ENCODE results near the gene LILRB5.

DNA sequence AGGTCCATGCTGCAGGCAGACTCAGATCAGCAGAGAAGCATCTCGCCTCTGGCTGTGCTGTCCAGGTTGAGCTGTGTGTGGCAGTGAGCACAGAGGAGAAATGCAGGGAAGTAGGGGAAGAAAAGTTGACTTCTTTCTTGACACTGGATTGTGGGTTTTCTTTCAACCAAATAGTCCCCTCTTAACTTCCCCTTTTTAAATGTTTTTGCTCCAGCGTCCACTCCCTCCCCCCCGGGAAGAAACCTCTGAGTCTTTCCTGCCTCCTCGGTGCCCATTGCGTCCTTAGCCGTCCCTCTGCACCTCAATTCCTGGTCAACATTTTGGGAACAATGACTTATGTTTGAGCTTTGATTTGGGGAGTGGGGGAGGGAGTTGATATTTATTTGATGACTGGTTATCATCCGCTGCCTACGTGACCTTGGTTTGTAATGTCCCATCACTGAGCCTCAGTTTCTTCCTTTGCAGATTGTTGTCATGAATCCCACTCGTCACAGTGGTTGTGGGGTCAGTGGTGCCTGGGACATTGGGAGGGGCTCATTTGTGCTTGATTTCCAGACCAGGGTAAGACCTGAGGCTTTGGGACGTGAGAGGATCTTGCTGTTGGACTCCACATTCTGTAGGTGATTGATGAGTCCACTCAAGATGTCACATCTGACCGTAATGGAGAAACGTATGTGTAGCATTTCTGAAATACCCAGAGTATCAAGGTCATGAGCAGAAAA is 24.1 kb upstream of the LILRB5 start, which contains the start of gene LILRB2:
- TF ChIP-seq, protein P1, sequence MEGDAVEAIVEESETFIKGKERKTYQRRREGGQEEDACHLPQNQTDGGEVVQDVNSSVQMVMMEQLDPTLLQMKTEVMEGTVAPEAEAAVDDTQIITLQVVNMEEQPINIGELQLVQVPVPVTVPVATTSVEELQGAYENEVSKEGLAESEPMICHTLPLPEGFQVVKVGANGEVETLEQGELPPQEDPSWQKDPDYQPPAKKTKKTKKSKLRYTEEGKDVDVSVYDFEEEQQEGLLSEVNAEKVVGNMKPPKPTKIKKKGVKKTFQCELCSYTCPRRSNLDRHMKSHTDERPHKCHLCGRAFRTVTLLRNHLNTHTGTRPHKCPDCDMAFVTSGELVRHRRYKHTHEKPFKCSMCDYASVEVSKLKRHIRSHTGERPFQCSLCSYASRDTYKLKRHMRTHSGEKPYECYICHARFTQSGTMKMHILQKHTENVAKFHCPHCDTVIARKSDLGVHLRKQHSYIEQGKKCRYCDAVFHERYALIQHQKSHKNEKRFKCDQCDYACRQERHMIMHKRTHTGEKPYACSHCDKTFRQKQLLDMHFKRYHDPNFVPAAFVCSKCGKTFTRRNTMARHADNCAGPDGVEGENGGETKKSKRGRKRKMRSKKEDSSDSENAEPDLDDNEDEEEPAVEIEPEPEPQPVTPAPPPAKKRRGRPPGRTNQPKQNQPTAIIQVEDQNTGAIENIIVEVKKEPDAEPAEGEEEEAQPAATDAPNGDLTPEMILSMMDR (IDR thresholded peaks at IDR 0.05): no peak
- TF ChIP-seq POLR2A (IDR thresholded peaks at IDR 0.05): no peak
